ENCODE results near the gene SPOPL.
"Not testable (repeated sequence)": the region's sequence is repeated elsewhere in the genome, so short reads cannot be mapped to it uniquely, and the experiment has no call there.

Gene SPOPL

DNA sequence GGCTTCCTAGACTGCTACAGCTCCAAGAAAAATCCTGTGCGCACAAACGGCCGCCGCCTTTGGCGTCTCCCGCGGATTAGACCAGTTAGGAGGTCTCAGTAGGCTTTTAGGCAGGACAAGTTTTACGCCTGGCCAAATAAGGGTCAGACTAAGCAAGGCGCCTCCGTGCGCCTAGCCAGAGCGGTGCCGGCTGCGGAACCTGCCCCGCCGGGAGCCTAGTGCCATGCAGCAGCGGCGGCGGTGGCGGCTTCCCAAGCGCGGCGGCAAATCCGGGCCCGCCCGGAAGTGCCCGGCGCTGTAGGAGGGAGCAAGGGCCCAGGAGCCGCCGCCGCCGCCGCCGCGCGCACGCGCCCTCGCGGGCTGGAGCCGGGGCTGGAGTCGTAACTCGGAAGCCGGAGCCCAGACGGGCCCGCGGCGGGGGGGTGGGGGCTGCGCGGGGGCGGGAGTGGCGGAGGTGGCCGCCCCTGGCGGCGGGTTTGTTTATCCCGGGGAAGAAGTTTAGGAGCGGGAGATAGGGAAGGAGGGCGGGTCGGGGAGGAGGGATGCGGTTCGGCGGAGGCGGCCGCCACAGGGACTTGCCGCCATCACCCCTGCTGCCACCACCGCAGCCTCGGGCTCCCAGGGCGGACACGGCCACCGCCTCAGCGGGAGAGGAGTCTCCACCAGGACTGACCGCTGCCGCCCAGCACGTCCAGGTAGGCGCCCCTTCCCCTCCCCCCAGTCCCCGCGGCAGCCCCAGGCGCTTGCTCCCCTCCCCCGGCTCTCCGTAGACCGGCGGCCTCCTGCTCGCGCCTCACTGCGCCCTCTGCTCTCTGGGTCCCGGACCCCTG is at the start of gene SPOPL:
Gene SPOPL (plus strand): TSS at position 346 of the 830 bp plus-strand sequence. CDS start 48,447 bp downstream, outside the sequence.
- DNase-seq (ENCODE audit: low read depth) = peak; percentile 91

DNA sequence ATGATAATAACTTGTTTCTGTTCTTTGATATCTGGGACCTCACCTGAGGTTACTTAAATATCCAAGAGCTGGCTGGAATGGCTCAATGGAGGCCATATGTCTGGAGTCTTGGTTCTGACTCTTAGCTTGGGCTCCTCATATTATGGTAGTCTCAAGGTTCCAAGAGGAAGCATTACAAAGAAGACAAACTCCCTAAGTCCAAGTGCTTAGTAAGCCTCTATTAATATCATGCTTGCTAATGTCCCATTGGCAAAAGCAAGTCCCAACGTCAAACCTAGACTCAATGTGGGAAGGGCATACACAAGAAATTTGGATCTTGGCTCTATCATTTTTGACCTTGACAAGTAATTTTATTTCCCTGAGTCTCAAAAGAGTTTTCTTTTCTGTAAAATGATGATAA is 49.2 kb upstream of the SPOPL start:
- DNase-seq (ENCODE audit: low read depth) = no peak

DNA sequence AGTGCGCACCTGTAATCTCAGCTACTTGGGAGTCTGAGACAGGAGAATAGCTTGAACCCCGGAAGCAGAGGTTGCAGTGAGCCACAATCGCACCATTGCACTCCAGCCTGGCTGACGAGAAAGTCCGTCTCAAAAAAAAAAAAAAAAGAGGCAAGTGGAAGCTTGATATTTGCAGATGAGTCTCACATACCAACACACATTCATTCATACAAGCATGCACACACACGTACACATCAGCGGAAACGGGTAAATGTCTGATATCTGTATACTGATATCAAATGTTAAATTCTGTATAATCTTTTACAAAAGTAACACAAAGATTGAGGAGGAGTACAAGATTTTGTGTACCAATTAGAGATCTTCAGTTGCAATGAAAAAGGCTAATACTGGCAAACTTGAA is 47.8 kb upstream of the SPOPL start:
- DNase-seq (ENCODE audit: low read depth) = no peak

DNA sequence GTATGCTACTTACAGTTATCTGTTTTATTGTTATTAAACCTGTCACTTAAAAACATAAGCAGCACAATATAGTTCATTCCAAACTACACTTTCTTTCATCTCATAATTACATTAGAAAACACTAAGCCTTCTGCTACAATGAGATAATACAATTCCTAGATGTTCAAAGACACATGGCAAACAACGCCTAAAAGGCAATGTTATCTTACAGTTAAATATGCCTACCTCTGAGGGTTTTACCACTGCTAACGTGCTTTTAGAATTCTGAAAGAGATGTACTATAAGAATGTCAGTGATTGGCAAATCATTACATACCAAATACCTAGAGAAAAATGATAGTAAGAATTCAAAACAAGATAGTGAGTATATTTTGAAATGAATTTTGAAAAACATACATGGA is 46.8 kb upstream of the SPOPL start:
- no peak for DNase-seq (ENCODE audit: low read depth)

DNA sequence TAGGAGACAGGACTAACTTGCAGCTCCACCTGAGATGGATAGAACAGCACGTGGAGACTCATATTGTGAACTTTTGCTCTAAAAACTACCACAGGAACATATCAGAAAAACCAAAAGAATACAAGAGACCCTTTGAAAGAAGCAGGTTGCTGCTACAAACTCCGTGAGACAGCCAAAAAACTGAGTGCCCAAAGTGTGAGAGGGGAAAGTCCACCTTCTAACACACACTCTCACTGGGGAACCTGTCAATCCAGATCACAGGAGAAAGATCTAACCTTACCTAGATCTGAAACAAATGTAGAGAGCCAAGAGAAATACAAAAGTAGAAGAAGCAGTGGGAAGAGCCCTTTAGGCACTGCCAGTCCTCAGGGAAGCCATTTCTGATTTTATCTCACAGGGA is 46.3 kb upstream of the SPOPL start:
- DNase-seq (ENCODE audit: low read depth) = no peak

DNA sequence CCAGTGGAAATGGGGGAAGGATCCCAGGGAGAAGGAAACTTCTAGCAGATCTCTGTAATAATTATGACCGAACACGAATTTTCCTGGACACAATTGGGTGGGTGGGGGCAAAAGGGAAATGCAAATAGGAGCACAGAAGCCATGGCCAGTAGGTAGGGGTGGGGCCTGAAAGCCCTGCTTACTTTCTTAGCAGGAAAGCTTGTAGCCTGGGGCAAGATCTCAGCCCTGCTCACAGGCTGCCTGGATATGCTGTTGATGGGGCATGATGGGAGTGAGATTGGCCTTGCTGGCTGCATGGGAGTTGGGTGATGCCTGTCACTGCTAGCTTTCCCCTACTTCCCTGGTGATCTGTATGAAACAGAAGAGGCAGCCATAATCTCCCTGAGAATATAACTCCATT is 45.9 kb upstream of the SPOPL start:
- no peak for DNase-seq (ENCODE audit: low read depth)

DNA sequence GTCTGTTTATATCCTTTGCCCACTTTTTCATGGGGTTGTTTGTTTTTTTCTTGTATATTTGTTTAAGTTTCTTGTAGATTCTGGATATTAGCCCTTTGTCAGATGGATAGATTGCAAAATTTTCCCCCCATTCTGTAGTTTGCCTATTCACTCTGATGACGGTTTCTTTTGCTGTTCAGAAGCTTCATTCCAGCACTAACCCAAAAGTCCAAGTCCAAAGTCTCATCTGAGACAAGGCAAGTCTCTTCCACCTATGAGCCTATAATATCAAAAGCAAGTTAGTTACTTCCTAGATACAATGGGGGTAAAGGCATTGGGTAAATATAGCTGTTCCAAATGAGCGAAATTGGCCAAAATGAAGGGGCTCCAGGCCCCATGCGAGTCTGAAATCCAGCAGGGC is 38.9 kb upstream of the SPOPL start:
- not testable (repeated sequence) for DNase-seq (ENCODE audit: low read depth)

DNA sequence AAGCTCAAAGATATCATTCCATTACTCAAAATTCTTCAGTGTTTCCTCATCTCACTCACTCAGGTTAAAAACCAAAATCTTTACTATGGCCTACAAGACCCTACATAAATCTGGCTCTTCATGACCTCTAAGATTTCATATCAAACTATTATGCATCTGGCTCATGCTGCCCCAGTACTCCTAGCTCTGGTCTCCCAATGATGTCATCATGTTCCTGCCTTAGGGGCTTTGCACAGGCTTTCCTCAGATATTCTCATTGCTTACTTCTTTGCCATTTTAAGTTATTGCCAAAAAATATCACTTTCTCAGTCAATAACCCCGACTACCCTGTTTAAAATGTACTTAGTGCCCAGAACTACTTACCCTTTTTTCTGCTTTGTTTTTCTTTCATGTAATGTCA is 33.0 kb upstream of the SPOPL start:
- no peak for DNase-seq (ENCODE audit: low read depth)

DNA sequence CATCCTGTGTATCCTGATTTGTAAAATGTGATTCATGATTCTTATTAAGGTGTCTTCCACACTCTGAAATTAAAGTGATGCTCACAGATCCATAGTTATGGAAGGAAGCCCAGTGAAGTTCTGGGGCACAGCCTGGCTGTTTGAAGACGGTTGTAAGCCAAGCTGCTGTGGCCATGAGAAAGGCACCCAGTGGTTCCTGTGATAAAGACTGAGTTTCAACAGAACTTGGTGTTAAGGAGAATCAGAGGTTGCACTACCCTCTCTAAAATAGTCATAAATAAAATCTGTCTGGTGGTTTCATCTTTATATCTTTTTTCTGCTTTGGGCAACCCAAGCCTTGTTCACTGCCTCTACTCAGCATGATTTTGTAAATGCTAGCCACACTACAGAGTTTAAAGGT is 32.2 kb upstream of the SPOPL start:
- no peak for DNase-seq (ENCODE audit: low read depth)

DNA sequence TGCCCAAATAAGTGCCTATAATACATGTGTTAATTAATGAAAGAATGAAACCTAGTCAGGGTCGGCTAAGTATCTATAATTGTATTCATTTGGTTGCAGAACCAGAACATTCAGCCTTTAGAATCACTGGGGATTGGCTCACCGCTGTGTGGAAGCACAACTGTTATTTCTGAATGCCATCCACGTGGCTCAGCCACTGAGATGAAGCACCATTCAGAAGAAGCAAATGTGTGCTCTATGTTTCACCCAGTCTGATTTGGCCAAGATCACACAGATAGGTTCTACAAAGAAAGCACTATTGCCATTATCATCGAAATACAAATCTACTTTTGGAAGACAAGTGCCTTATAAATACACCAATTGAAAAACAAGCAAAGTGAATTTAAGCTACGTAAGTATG is 30.6 kb upstream of the SPOPL start:
- no peak for DNase-seq (ENCODE audit: low read depth)

DNA sequence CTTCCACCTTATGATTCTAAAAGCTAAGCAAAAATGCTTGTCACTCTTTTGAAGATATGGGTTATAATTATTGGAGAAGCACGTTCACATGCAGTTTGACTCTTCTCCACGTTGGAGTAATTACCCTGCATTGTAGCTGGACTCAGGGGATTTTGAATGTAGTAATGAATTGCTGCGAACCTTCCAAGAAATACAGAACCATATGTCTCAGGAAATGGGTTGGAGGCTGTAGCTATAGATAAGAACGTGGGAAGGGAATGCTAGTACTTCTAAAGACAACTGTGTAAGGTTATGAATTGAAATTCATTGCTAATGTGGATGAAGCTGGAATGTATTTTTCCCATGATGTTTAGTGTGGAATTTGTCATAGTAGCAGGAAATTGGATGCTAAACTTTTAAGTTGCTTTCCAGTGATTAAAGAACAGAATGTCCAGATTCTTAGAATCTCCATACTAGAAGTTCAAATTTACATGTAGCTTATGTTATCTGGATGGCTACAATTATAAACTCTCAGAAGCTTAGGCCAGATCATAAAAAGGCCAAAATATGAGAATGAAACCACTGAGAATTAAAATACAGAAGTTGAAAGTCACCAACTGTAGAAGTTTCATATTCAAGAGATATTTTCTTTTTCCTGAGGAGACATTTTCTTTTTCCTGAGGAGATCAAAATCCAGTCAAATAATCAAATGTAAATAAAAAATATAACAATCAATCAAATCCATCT is 27.3 kb upstream of the SPOPL start:
- no peak for DNase-seq (ENCODE audit: low read depth)

DNA sequence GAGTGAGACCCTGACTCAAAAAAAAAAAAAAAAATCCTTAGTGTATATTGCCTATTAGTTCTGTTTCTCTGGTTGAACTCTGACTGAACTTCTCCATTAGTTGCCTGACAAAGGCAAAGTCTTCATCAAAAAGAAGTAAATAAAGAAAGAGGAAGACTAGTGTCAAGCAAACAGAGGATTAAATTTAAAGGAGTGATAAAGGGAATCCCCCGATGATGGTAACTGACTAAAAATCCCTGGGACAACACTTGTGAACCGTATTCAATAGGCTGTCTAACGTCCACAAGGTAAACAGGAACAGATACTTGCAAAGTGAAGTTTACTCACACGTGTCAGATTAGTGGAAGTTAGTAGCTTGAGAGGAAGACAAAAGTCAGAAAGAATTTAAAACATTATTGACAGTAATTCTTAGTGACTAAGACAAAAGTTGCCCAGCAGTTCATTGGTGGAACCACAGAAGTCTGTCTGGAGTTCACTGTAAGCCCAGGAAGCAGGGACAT is 26.2 kb upstream of the SPOPL start:
- DNase-seq (ENCODE audit: low read depth) = no peak

DNA sequence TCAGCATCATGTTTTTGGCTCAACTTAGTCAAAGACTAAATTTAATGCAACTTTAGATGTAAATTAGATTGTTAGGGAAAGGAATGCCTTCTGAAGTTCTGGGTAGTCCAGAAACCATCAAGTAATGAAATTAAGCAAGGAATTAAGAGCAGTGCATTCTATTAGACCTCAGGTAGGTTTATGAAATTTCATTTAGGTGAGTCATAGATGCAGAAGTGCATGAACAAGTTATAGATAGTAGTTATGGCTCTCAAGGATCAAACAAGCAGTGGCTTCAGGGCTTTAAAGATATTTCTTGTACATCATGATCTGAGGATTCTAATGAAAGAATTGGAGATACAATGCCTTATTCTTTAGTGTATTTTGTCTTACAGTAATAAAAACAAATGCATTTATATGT is 25.4 kb upstream of the SPOPL start:
- DNase-seq (ENCODE audit: low read depth) = no peak

DNA sequence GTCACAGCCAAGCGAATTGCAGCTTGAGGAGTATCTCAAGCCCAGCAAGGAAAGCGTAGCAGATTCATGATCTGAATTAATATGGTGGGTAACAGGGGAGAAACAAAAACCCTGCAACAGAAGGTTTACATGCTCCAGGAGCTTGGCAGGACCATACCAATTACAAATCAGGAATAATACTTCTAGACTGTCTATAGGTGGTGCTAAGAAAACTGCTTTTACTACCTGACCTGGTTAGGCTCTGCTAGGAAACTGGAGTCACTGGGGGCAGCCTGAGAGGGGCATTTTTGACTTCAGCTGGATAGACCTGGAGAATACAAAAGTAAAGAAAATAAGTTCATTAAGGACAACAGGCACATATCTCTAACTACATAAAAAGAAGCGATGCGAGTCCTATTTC is 24.6 kb upstream of the SPOPL start:
- no peak for DNase-seq (ENCODE audit: low read depth)

DNA sequence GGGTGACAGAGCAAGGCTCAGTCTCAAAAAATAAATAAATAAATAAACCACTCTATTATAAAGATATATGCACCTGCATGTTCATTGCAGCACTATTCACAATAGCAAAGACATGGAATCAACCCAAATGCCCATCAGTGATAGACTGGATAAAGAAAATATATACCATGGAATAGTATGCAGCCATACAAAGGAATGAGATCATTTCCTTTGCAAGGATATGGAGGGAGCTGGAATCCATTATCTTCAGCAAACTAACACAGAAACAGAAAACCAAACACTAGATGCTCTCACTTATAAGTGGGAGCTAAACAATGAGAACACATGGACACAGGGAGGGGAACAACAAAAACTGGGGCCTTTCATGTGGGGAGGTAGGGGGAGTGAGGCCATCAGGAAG is 18.8 kb upstream of the SPOPL start:
- not testable (repeated sequence) for DNase-seq (ENCODE audit: low read depth)

DNA sequence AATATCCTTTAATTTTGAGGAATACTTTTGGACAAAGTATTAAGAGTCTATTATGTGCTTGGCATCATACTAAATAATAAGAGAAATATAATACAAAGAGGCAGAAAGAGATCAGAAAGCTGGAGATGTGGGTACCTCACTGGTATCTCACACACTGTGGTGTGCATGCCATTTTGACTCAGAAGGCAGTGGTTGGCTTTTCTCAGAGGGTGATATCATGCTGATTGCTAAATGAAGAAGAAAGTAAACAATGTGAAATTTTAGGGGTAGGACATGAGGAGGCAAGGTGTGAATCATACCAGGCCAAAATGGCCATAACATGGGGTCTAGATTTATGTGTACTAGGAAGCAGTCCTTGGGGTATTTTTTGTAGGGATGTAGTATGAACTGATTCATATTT is 16.6 kb upstream of the SPOPL start:
- no peak for DNase-seq (ENCODE audit: low read depth)

DNA sequence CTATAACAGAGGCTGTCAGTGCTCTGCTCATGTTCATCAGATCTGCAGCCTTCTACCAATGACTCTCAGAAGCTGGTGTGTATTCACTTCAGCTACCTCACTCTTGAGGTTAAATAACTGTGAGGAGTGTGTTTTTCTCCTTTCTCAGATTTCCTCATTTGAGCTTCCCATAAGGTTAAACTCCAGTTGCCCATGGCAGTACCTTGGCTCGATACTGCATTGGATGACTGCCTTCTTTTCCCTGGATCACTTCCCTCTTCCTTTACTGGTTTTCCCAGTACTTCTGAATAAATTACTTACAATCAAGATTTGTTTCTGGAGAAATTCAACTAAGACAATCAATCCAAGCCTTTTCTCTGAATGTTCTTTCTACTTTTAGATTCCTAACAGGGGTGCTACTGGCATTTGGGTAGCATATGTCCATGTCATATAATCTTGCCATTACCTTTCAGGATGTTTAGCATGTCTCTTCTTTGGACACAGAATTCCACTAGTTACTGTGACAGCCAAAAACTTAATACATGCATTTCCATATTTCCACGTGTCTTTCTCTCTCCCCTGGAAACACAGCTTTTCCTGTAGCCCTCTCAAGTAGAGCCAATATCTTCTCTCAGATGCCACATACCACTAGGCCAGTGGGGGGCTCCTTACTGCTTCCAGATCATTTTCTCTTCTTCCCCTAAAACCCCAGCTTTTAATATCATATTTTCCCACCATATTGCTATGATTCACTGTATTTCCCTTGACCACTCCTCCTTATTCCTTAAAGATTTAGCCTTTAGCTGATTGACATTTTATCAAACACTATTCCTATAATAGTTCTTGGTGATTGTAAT is 15.0 kb upstream of the SPOPL start:
- no peak for DNase-seq (ENCODE audit: low read depth)

DNA sequence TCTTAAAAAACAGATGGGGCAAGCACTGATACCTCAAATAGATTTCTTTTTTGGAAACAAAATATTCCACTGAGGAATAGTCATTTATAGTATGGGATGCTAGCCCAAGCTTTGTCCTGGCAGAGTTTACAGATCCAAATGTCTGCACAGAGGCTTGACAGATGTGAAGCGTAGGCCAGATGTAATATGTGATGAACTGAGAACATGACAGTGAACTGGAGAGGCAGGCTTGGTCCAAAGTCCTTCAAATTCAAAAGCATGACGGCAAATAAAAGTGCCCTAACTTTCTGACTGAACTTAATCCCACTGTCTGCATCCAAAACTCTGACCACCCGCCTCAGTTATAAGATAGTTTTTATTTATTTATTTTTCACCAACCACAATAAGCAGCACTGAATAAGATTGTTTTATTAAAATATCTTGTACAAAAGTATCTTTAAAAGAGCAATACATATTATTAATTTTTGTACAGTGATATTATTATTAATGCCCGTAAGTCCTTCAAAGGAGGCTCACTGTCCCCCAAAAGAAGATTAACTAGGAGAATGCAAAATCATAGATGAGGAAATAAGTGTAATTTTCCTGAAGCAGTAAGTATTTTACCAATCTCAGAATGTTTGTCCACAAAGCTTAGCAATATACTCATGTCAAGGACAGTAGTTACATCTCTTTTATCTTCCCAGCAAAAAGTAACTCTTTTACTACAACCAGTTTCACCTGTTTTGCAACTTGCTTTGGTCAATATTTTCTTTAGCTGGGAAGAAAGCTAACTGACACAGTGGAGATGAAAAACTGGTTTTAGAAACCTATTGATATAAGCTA is 10.7 kb upstream of the SPOPL start:
- no peak for DNase-seq (ENCODE audit: low read depth)

DNA sequence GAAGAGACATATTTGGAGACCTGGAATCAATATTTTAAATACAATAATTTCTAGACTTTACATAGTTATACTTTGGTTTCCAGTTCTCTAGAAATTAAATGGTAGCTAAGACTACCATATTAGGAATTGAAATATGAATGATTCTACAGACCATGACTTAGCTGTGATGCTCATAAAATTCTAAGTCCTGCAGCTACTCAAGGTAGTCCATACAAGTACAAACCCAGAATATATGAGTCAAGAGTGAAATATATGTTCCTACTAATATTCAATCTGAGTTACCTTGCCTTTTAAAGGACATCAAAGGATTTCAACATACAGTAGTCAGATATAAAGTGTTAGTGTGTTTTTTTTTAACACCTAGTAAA is 10.1 kb upstream of the SPOPL start:
- DNase-seq (ENCODE audit: low read depth) = no peak

DNA sequence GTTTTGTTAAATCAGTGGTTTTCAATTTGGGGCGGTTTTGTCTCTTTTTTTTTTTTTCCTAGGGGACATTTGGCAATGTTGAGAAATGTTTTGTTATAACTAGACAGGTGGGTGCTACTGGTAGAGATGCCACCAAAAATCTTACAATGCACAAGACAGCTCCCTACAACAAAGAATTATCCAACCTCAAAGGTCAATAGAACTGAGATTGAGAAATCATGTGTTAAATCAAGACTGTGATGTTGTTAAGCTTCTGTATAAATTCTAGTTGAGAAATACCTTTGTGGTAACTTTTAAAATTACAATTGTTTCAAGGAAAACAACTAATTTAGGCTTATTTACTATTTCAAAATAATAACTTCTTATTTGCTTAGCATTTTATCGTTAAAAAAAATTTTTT is 9.4 kb upstream of the SPOPL start:
- DNase-seq (ENCODE audit: low read depth) = no peak

DNA sequence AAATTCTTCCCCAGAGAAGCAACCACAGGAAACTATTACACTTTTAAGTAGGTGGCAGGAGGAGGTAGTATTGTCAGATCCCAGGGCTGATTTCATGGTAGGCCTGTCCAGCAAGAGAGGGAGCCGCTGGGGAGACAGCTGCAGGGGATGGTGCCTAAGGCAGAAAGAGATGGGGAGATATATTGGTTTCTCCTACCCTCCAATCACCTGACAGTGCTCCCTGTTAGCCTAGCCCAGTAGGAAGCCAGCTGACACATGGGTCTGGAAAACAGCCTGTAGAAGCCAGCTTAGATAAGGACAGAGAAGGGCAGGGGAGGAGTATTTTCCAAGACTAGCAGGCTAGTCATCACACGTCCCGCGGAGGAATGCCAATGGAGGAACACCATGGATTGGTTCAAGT is 8.2 kb upstream of the SPOPL start:
- no peak for DNase-seq (ENCODE audit: low read depth)
